Measurements from ENCODE around the gene CNOT1. TPM values are rescaled to one million over a fixed set of nuclear protein-coding genes. Genes with fewer than 3 reads are reported as not detected.

The CNOT1 gene
- polyA plus RNA-seq, 1 donor from 2014 or later, result 66.2 TPM

- Histone ChIP-seq H3K79me2 (replicated peaks; ENCODE audit: insufficient read depth, low read length) (no peaks in the 10 kb centered on the region), H3K4me3 (ENCODE audit: low read length) (no peak overlapping the region), H3K9ac (ENCODE audit: low read length) (no peak overlapping the region), H3K27me3 (ENCODE audit: insufficient read depth, low read depth, low read length) (no peaks in the 10 kb centered on the region), H3K9me3 (ENCODE audit: low read length) (no peaks in the 10 kb centered on the region), H3K9me2 (ENCODE audit: insufficient read depth, low read length) (no peaks in the 10 kb centered on the region), H3K27ac (ENCODE audit: low read length) (no peak overlapping the region), H4K20me1 (ENCODE audit: insufficient read depth) (no peaks in the 10 kb centered on the region), H2AFZ (ENCODE audit: low read depth, low read length) (no peak overlapping the region), H3K36me3 (ENCODE audit: insufficient read depth, low read length) (no peaks in the 10 kb centered on the region), H3K4me2 (ENCODE audit: low read length) (no peak overlapping the region), H3F3A (ENCODE audit: insufficient read depth, low read length, poor library complexity, severe bottlenecking) (no peaks in the 10 kb centered on the region)
- no peak for TF ChIP-seq TAF1 (IDR thresholded peaks at IDR 0.05; ENCODE audit: low read depth)
- no peak for TF ChIP-seq EZH2 (IDR thresholded peaks at IDR 0.05; ENCODE audit: borderline replicate concordance, insufficient read depth, low read length, poor library complexity, severe bottlenecking)
- TF ChIP-seq MXI1 (conservative IDR thresholded peaks at IDR 0.05; ENCODE audit: poor library complexity, severe bottlenecking), result no peak
- no peak for TF ChIP-seq EP300 (conservative IDR thresholded peaks at IDR 0.05; ENCODE audit: poor library complexity, severe bottlenecking)
- no peak for TF ChIP-seq POLR2AphosphoS5 (IDR thresholded peaks at IDR 0.05)
- TF ChIP-seq RAD21 (conservative IDR thresholded peaks at IDR 0.05), result no peak
These were observed 78.1 kb downstream of the CNOT1 start for GRCh38 chr16:58551496-58551895.

GRCh38 chr16:58548378-58548777 is 81.2 kb downstream of the CNOT1 start:
- H3K9me3 ChIP-seq (ENCODE audit: low read length), result no peaks in the 10 kb centered on the region
- H2AFZ ChIP-seq (ENCODE audit: low read depth, low read length), result no peak overlapping the region
- H3K27ac ChIP-seq (ENCODE audit: low read length), result no peak overlapping the region
- H3F3A ChIP-seq (ENCODE audit: insufficient read depth, low read length, poor library complexity, severe bottlenecking), result no peaks in the 10 kb centered on the region
- H3K79me2 ChIP-seq (replicated peaks; ENCODE audit: insufficient read depth, low read length), result no peaks in the 10 kb centered on the region
- no peak for TF ChIP-seq SMC3 (conservative IDR thresholded peaks at IDR 0.05; ENCODE audit: poor library complexity)
- H3K27me3 ChIP-seq (ENCODE audit: insufficient read depth, low read depth, low read length), result no peaks in the 10 kb centered on the region
- H3K9me2 ChIP-seq (ENCODE audit: insufficient read depth, low read length), result no peaks in the 10 kb centered on the region
- no peak overlapping the region for H3K4me2 ChIP-seq (ENCODE audit: low read length)
- no peaks in the 10 kb centered on the region for H4K20me1 ChIP-seq (ENCODE audit: insufficient read depth)
- H3K4me3 ChIP-seq (ENCODE audit: low read length), result no peak overlapping the region
- H3K36me3 ChIP-seq (ENCODE audit: insufficient read depth, low read length), result peaks cover 5% of the 10 kb centered on the region
- no peak overlapping the region for H3K9ac ChIP-seq (ENCODE audit: low read length)

GRCh38 chr16:58543685-58544084 is 85.9 kb downstream of the CNOT1 start:
- Histone ChIP-seq H4K20me1 (ENCODE audit: insufficient read depth) (no peaks in the 10 kb centered on the region), H3K36me3 (ENCODE audit: insufficient read depth, low read length) (peaks cover 16% of the 10 kb centered on the region), H3K9me2 (ENCODE audit: insufficient read depth, low read length) (no peaks in the 10 kb centered on the region), H3K9me3 (ENCODE audit: low read length) (no peaks in the 10 kb centered on the region), H3F3A (ENCODE audit: insufficient read depth, low read length, poor library complexity, severe bottlenecking) (no peaks in the 10 kb centered on the region), H2AFZ (ENCODE audit: low read depth, low read length) (no peak overlapping the region), H3K4me2 (ENCODE audit: low read length) (no peak overlapping the region), H3K27me3 (ENCODE audit: insufficient read depth, low read depth, low read length) (no peaks in the 10 kb centered on the region), H3K9ac (ENCODE audit: low read length) (no peak overlapping the region), H3K27ac (ENCODE audit: low read length) (no peak overlapping the region), H3K79me2 (replicated peaks; ENCODE audit: insufficient read depth, low read length) (no peaks in the 10 kb centered on the region), H3K4me3 (ENCODE audit: low read length) (no peak overlapping the region)
- no peak for TF ChIP-seq RAD21 (conservative IDR thresholded peaks at IDR 0.05)

- no peaks in the 10 kb centered on the region for H3K79me2 ChIP-seq (replicated peaks; ENCODE audit: insufficient read depth, low read length)
- H3F3A ChIP-seq (ENCODE audit: insufficient read depth, low read length, poor library complexity, severe bottlenecking), result no peaks in the 10 kb centered on the region
- no peak overlapping the region for H3K9ac ChIP-seq (ENCODE audit: low read length)
- H3K27me3 ChIP-seq (ENCODE audit: insufficient read depth, low read depth, low read length), result no peaks in the 10 kb centered on the region
- peaks cover 20% of the 10 kb centered on the region for H3K36me3 ChIP-seq (ENCODE audit: insufficient read depth, low read length)
- no peak overlapping the region for H3K4me3 ChIP-seq (ENCODE audit: low read length)
- TF ChIP-seq EZH2 (IDR thresholded peaks at IDR 0.05; ENCODE audit: borderline replicate concordance, insufficient read depth, low read length, poor library complexity, severe bottlenecking) (no peak), POLR2AphosphoS5 (IDR thresholded peaks at IDR 0.05) (no peak), CTCF (IDR thresholded peaks at IDR 0.05; ENCODE audit: poor library complexity, severe bottlenecking) (no peak)
- H3K27ac ChIP-seq (ENCODE audit: low read length), result no peak overlapping the region
- H2AFZ ChIP-seq (ENCODE audit: low read depth, low read length), result no peak overlapping the region
- H4K20me1 ChIP-seq (ENCODE audit: insufficient read depth), result no peaks in the 10 kb centered on the region
- no peak overlapping the region for H3K4me2 ChIP-seq (ENCODE audit: low read length)
- no peaks in the 10 kb centered on the region for H3K9me2 ChIP-seq (ENCODE audit: insufficient read depth, low read length)
- H3K9me3 ChIP-seq (ENCODE audit: low read length), result no peaks in the 10 kb centered on the region
These were observed 87.3 kb downstream of the CNOT1 start for GRCh38 chr16:58542291-58542690.
